IMR-90 (cell line): ENCODE measurements around the gene WDFY2. TPM values are rescaled to one million over a fixed set of nuclear protein-coding genes. Genes with fewer than 3 reads are reported as not detected.

Experiments
- ATAC-seq: fragments of 200-7000 bp; cut with Tn5 transposase; 2 replicates; pipeline ENCODE4 v1.9.1; 2020; ENCODE audit warnings: low read depth, mild to moderate bottlenecking, moderate library complexity
- BruUV-seq: library from RNA; stranded (reverse); fragments of 400-500 nt; replicated peaks from 2 replicates; lab custom pipeline; 2021; lab: Mats Ljungman, UMichigan
- CTCF ChIA-PET: fragments of 300-600 bp; formaldehyde crosslinking; extraction: SDS; loops from one replicate; lab custom pipeline; 2021; ENCODE audit warnings: antibody characterized with exemption; lab: Yijun Ruan, JAX
- POLR2A ChIA-PET: fragments of 300-600 bp; sonication (Branson Sonifier 250); formaldehyde crosslinking; loops from one replicate; lab custom pipeline; 2022; ENCODE audit warnings: antibody characterized with exemption; ENCODE audit not compliant: unreplicated experiment; lab: Charles Lee
- DNase-seq: peaks from one replicate; pipeline ENCODE4 v3.0.0; 2013
- H2AFZ ChIP-seq: replicated peaks from 2 replicates; pipeline ENCODE3; 2013; ENCODE audit warnings: low read length, mild to moderate bottlenecking; ENCODE audit not compliant: poor library complexity
- H2AK5ac ChIP-seq: 2 replicates; pipeline ENCODE4 v1.6.1; 2013; ENCODE audit warnings: low read depth, low read length, inconsistent platforms
- H2AK9ac ChIP-seq: replicated peaks from 2 replicates; pipeline ENCODE3; 2013; ENCODE audit warnings: mild to moderate bottlenecking, low read depth, low read length, moderate library complexity; ENCODE audit not compliant: poor library complexity
- H2BK120ac ChIP-seq: 2 replicates; pipeline ENCODE4 v1.6.1; 2013; ENCODE audit warnings: low read depth, low read length, inconsistent platforms
- H2BK15ac ChIP-seq: 3 replicates; pipeline ENCODE4 v1.6.1; 2013; ENCODE audit warnings: low read depth, low read length, inconsistent platforms
- H2BK20ac ChIP-seq: 2 replicates; pipeline ENCODE4 v1.6.1; 2013; ENCODE audit warnings: low read depth, mild to moderate bottlenecking, inconsistent platforms, low read length, moderate library complexity
- H2BK5ac ChIP-seq: 2 replicates; pipeline ENCODE4 v1.6.1; 2013; ENCODE audit warnings: mild to moderate bottlenecking, low read depth, low read length, inconsistent platforms; ENCODE audit not compliant: poor library complexity, severe bottlenecking
- H3K14ac ChIP-seq: replicated peaks from 2 replicates; pipeline ENCODE4 v1.6.1; 2013; ENCODE audit warnings: low read depth, low read length, inconsistent platforms
- H3K18ac ChIP-seq: 2 replicates; pipeline ENCODE4 v1.6.1; 2013; ENCODE audit warnings: low read depth, low read length, control low read depth
- H3K23ac ChIP-seq: 2 replicates; pipeline ENCODE4 v1.6.1; 2013; ENCODE audit warnings: low read depth, low read length, inconsistent platforms
- H3K27ac ChIP-seq: 2 replicates; pipeline ENCODE4 v1.5.1; 2013; ENCODE audit warnings: mild to moderate bottlenecking, control low read depth, low read length; ENCODE audit not compliant: insufficient read depth
- H3K27me3 ChIP-seq: 2 replicates; pipeline ENCODE4 v1.6.1; 2013; ENCODE audit warnings: low read length; ENCODE audit not compliant: control insufficient read depth, insufficient read depth
- H3K36me3 ChIP-seq: 2 replicates; pipeline ENCODE4 v1.6.1; 2013; ENCODE audit warnings: low read length, mixed read lengths; ENCODE audit not compliant: control insufficient read depth, insufficient read depth
- H3K4ac ChIP-seq: 2 replicates; pipeline ENCODE4 v1.6.1; 2013; ENCODE audit warnings: low read depth, low read length, inconsistent platforms
- H3K4me1 ChIP-seq: 2 replicates; pipeline ENCODE4 v1.6.1; 2013; ENCODE audit warnings: low read length, mixed read lengths; ENCODE audit not compliant: control insufficient read depth, insufficient read depth
- H3K4me2 ChIP-seq: 2 replicates; pipeline ENCODE4 v1.6.1; 2013; ENCODE audit warnings: low read depth, mild to moderate bottlenecking, control low read depth, low read length, moderate library complexity
- H3K4me3 ChIP-seq: 2 replicates; pipeline ENCODE4 v1.5.1; 2013; ENCODE audit warnings: low read depth, mild to moderate bottlenecking, control low read depth, low read length, moderate library complexity; ENCODE audit not compliant: insufficient read depth
- H3K56ac ChIP-seq: 2 replicates; pipeline ENCODE4 v1.6.1; 2013; ENCODE audit warnings: low read length, inconsistent platforms; ENCODE audit not compliant: insufficient read depth; ENCODE audit errors: extremely low read depth
- H3K79me1 ChIP-seq, 2 experiments: 2 replicates each; pipeline ENCODE4 v1.6.1; 2013; ENCODE audit warnings: low read length in 2 of 2, inconsistent platforms in 1 of 2, low read depth in 1 of 2
- H3K9ac ChIP-seq: 2 replicates; pipeline ENCODE4 v1.6.1; 2013; ENCODE audit warnings: low read depth, low read length, control low read depth
- H3K9me1 ChIP-seq: 2 replicates; pipeline ENCODE4 v1.6.1; 2013; ENCODE audit warnings: low read length, inconsistent platforms; ENCODE audit not compliant: insufficient read depth
- H3K9me3 ChIP-seq: 2 replicates; pipeline ENCODE4 v1.6.1; 2013; ENCODE audit warnings: low read length; ENCODE audit not compliant: control insufficient read depth, insufficient read depth
- H4K20me1 ChIP-seq: 2 replicates; pipeline ENCODE4 v1.6.1; 2013; ENCODE audit warnings: low read length, inconsistent platforms; ENCODE audit not compliant: insufficient read depth
- H4K5ac ChIP-seq: 2 replicates; pipeline ENCODE4 v1.6.1; 2013; ENCODE audit warnings: mild to moderate bottlenecking, low read depth, low read length, control low read depth
- H4K8ac ChIP-seq, 2 experiments: 2 replicates each; pipeline ENCODE4 v1.6.1; 2013; ENCODE audit warnings: low read depth in 2 of 2, low read length in 2 of 2, control low read depth in 1 of 2, inconsistent platforms in 1 of 2
- H4K91ac ChIP-seq: 2 replicates; pipeline ENCODE4 v1.6.1; 2013; ENCODE audit warnings: low read depth, low read length, inconsistent platforms; ENCODE audit not compliant: insufficient read depth
- FOS ChIP-seq: fragments of 150-350 bp; IDR thresholded peaks from 2 replicates; pipeline ENCODE4 v1.6.1; 2016; ENCODE audit warnings: low read depth, low read length
- SMC3 ChIP-seq: fragments of 150-350 bp; IDR thresholded peaks from 2 replicates; pipeline ENCODE4 v1.6.1; 2016; ENCODE audit warnings: low read depth, mild to moderate bottlenecking, antibody characterized with exemption, low read length, moderate library complexity
- WGBS, 2 experiments: methylation state at CpG; one replicate each; pipeline versions ENCODE4 v1.1.5 to v1.1.7; 2013; ENCODE audit warnings: missing lambda C conversion rate in 2 of 2; ENCODE audit not compliant: insufficient read length in 1 of 2; ENCODE audit errors: extremely low coverage in 2 of 2; 5-methylcytosine and 5-hydroxymethylcytosine counted together
- dilution Hi-C: fragments of 300-500 bp; cut with HindIII; formaldehyde crosslinking; loops from one replicate; pipeline ENCODE4 v1.14.3; 2018; ENCODE audit warnings: low sequenced_read_pairs; ENCODE audit not compliant: unreplicated experiment
- in situ Hi-C: fragments of 300-500 bp; cut with MboI; formaldehyde crosslinking; loops from 3 replicates; pipeline ENCODE4 v1.14.3; 2019; ENCODE audit warnings: low sequenced_read_pairs, inconsistent platforms, mixed read lengths
- intact Hi-C: fragments of 100-400 bp; cut with micrococcal nuclease; formaldehyde crosslinking; loops from 2 replicates; pipeline ENCODE4 v1.10.0; 2022
- polyA plus RNA-seq, 3 experiments: library from polyadenylated mRNA; depleted of rRNA; stranded (reverse); fragments of >200 nt; gene quantifications; 2 replicates each; pipeline ENCODE4 v1.2.3, GENCODE V29; 2012; ENCODE audit warnings: low replicate concordance in 1 of 3
- total RNA-seq: library from RNA; depleted of rRNA; stranded (reverse); fragments of >200 nt; gene quantifications from 2 replicates; pipeline ENCODE4 v1.2.3, GENCODE V29; 2012

The WDFY2 gene
- total and polyA plus RNA-seq, 2 of the 4 experiments (the other 2 are of a cell fraction), result 4.3 to 5.4 TPM

- H4K8ac ChIP-seq, result no peak overlapping the region
- H4K91ac ChIP-seq, result no peak overlapping the region
- no peaks in the 10 kb centered on the region for H4K20me1 ChIP-seq
- no peaks in the 10 kb centered on the region for H3K27me3 ChIP-seq
- 0 out of 2 replicates have a peak overlapping the region, but pooled peaks have one; percentile 8 for H3K18ac ChIP-seq
- no peak overlapping the region for H3K4me3 ChIP-seq
- no peaks in the 10 kb centered on the region for H3K79me1 ChIP-seq
- no peak overlapping the region for H2BK120ac ChIP-seq
- no peak overlapping the region for H2BK15ac ChIP-seq
- no peak overlapping the region for H4K5ac ChIP-seq
- ATAC-seq (peak; percentile 83), DNase-seq (peak; percentile 67)
- intact Hi-C loops, result no loop called here
- WGBS, 2 experiments, result no CpG with 5 or more reads among the region's 2 CpGs
- BruUV-seq, result no TSS peak
- H3K14ac ChIP-seq, result no peak overlapping the region
- TF ChIP-seq SMC3 (no peak), FOS (peak; percentile 46; the same call in 1 of the 2 replicates)
- H3K27ac ChIP-seq, result peak overlapping the region; percentile 19; the same call in 1 of the 2 replicates
- H2BK20ac ChIP-seq, result no peak overlapping the region
- no peak overlapping the region for H3K56ac ChIP-seq
- ChIA-PET CTCF (interaction anchor here (0.9 kb wide), 1 partner anchor 20 kb away, joined by 3 read pairs; no protein-coding TSS in a partner anchor), POLR2A (no interaction called here)
- H3K9me1 ChIP-seq, result no peaks in the 10 kb centered on the region; the same call in 1 of the 2 replicates
- H2AFZ ChIP-seq, result no peak overlapping the region
- H3K4ac ChIP-seq, result no peak overlapping the region
- no peak overlapping the region for H3K23ac ChIP-seq
- no peak overlapping the region for H3K9ac ChIP-seq
- H2AK9ac ChIP-seq, result no peak overlapping the region
- peak overlapping the region; percentile 58 for H2BK5ac ChIP-seq
- H2AK5ac ChIP-seq, result no peak overlapping the region
- H3K9me3 ChIP-seq, result no peaks in the 10 kb centered on the region
- in situ Hi-C loops, result no loop called here
- H3K4me1 ChIP-seq, result peaks cover 15% of the 10 kb centered on the region
- H3K4me2 ChIP-seq, result peak overlapping the region; percentile 33
- H3K36me3 ChIP-seq, result no peaks in the 10 kb centered on the region
- dilution Hi-C loops, result no loop called here
Observed at GRCh38 chr13:51539887-51540286, 44.4 kb upstream of the WDFY2 start.
